HepG2 (cell line): ENCODE data around the gene PTPRM. TPM values are rescaled to one million over a fixed set of nuclear protein-coding genes. Genes with fewer than 3 reads are reported as not detected.
A peak's percentile ranks its signal among the peaks of the same experiment; 100 is the strongest.

Experiments
- ATAC-seq: fragments of 200-7000 bp; cut with Tn5 transposase; 3 replicates; pipeline ENCODE4 v1.9.1; 2020; ENCODE audit warnings: mild to moderate bottlenecking, moderate library complexity
- BruUV-seq: library from RNA; stranded (reverse); fragments of 400-500 nt; replicated peaks from 2 replicates; lab custom pipeline; 2021; lab: Mats Ljungman, UMichigan
- CTCF ChIA-PET: fragments of 300-600 bp; formaldehyde crosslinking; extraction: SDS; loops from one replicate; lab custom pipeline; 2021; ENCODE audit warnings: low total read pairs, inconsistent platforms, low intra/inter-chr PET ratio; lab: Yijun Ruan, JAX
- POLR2A ChIA-PET: fragments of 350-600 bp; sonication (Branson Sonifier 250); formaldehyde crosslinking; loops from one replicate; lab custom pipeline; 2020; ENCODE audit warnings: antibody characterized with exemption, inconsistent platforms; lab: Yijun Ruan, JAX
- DNase-seq: peaks from one replicate; pipeline ENCODE4 v3.0.0-alpha.2; 2015; ENCODE audit warnings: low spot score
- FAIRE-seq: peaks from 3 replicates; lab custom pipeline; 2011; peaks lifted over from hg19 to GRCh38; lab: Jason Lieb, UNC
- H2AFZ ChIP-seq: one replicate; pipeline ENCODE4 v1.6.1; 2011; ENCODE audit warnings: low read length, inconsistent platforms
- H3K27ac ChIP-seq: fragments of 300-600 bp; 3 replicates; pipeline ENCODE4 v1.8.0; 2011; ENCODE audit warnings: mixed run types, mild to moderate bottlenecking, mixed read lengths, low read length, inconsistent platforms; ENCODE audit not compliant: insufficient read depth; ENCODE audit errors: extremely low read length
- H3K27me3 ChIP-seq, 2 experiments: fragments of 200-600 bp in 1 of 2; 2 replicates in 1 of 2; 3 replicates in 1 of 2; pipeline versions ENCODE4 v1.6.0 to v1.8.0; 2011; ENCODE audit warnings: low read length in 2 of 2, mild to moderate bottlenecking in 2 of 2, moderate library complexity in 2 of 2, inconsistent platforms in 1 of 2; ENCODE audit not compliant: insufficient read depth in 2 of 2, control insufficient read depth in 1 of 2
- H3K36me3 ChIP-seq, 2 experiments: fragments of 200-600 bp in 1 of 2; replicated peaks in 1 of 2; 2 replicates in 1 of 2; 3 replicates in 1 of 2; pipeline versions ENCODE4 v1.5.1 to v1.8.0; 2011; ENCODE audit warnings: low read length in 2 of 2, inconsistent platforms in 1 of 2; ENCODE audit not compliant: insufficient read depth in 2 of 2, control insufficient read depth in 1 of 2
- H3K4me1 ChIP-seq: 2 replicates; pipeline ENCODE4 v1.5.1; 2012; ENCODE audit warnings: low read length, inconsistent platforms; ENCODE audit not compliant: insufficient read depth
- H3K4me2 ChIP-seq: 2 replicates; pipeline ENCODE4 v1.6.0; 2011; ENCODE audit warnings: low read depth, low read length, inconsistent platforms
- H3K4me3 ChIP-seq, 3 experiments: fragments of 200-600 bp in 1 of 3; sonication (generic), shearing (Covaris generic) in 1 of 3; replicated peaks in 1 of 3; 2 replicates each; pipeline ENCODE4 v1.5.1; 2011 to 2016; ENCODE audit warnings: low read length in 3 of 3, inconsistent platforms in 2 of 3, low read depth in 2 of 3, mild to moderate bottlenecking in 2 of 3, control low read depth in 1 of 3, mixed read lengths in 1 of 3; ENCODE audit not compliant: insufficient read depth in 1 of 3
- H3K79me2 ChIP-seq: one replicate; pipeline ENCODE4 v1.6.1; 2011; ENCODE audit warnings: low read length, inconsistent platforms; ENCODE audit not compliant: insufficient read depth
- H3K9ac ChIP-seq: 2 replicates; pipeline ENCODE4 v1.6.0; 2011; ENCODE audit warnings: mild to moderate bottlenecking, low read depth, low read length, inconsistent platforms; ENCODE audit not compliant: insufficient read depth
- H3K9me3 ChIP-seq: 2 replicates; pipeline ENCODE4 v1.5.1; 2012; ENCODE audit warnings: mild to moderate bottlenecking, low read length
- H4K20me1 ChIP-seq: 2 replicates; pipeline ENCODE4 v1.6.0; 2011; ENCODE audit warnings: inconsistent platforms, mild to moderate bottlenecking, low read length, moderate library complexity; ENCODE audit not compliant: insufficient read depth
- MAFF ChIP-seq: IDR thresholded peaks from 2 replicates; pipeline ENCODE4 v1.6.1; 2011; ENCODE audit warnings: low read depth, low read length, improper control_type of control experiment
- MAFK ChIP-seq, 2 experiments: IDR thresholded peaks in 1 of 2; conservative IDR thresholded peaks in 1 of 2; 2 replicates each; pipeline ENCODE4 v1.6.1; 2011; ENCODE audit warnings: improper control_type of control experiment in 2 of 2, low read length in 2 of 2
- ZNF180 ChIP-seq: sonication (generic); formaldehyde crosslinking; IDR thresholded peaks from 2 replicates; pipeline ENCODE4 v1.4.0; 2020; ENCODE audit warnings: low read depth, missing genetic modification reagents, borderline replicate concordance
- ZNF326 ChIP-seq: sonication (generic); formaldehyde crosslinking; IDR thresholded peaks from 2 replicates; pipeline ENCODE4 v1.4.0; 2020; ENCODE audit warnings: missing genetic modification reagents, borderline replicate concordance
- ZNF44 ChIP-seq: sonication (generic); formaldehyde crosslinking; IDR thresholded peaks from 2 replicates; pipeline ENCODE4 v1.5.1; 2020; ENCODE audit warnings: mild to moderate bottlenecking, missing genetic modification reagents
- ZSCAN30 ChIP-seq: sonication (generic); formaldehyde crosslinking; IDR thresholded peaks from 2 replicates; pipeline ENCODE4 v1.5.0; 2020; ENCODE audit warnings: mild to moderate bottlenecking, missing genetic modification reagents
- WGBS: methylation state at CpG from one replicate; pipeline ENCODE4 v1.1.6; 2017; ENCODE audit warnings: low lambda C conversion rate; 5-methylcytosine and 5-hydroxymethylcytosine counted together
- in situ Hi-C: cut with HindIII; loops from 2 replicates; pipeline ENCODE4 v1.10.0; 2017; ENCODE audit warnings: low pct_unique_long_range_greater_than_20kb; ENCODE audit not compliant: extremely low pct_ligation_motif_present
- intact Hi-C: fragments of 100-400 bp; cut with micrococcal nuclease; formaldehyde crosslinking; loops from one replicate; pipeline ENCODE4 v1.10.0; 2022; ENCODE audit not compliant: unreplicated experiment
- polyA plus RNA-seq, 8 experiments: library from polyadenylated mRNA; depleted of rRNA in 3 of 8; stranded (reverse) in 7 of 8; unstranded in 1 of 8; fragments of >200 nt; fragmentation: Illumina TruSeq in 4 of 8; extraction: Trizol in 4 of 8; gene quantifications; 2 replicates each; pipeline versions ENCODE4 v1.2.1 to v1.2.3, GENCODE V29; 2011 to 2016; ENCODE audit warnings: low read depth in 4 of 8, missing spikeins in 1 of 8, mixed read lengths in 1 of 8; ENCODE audit not compliant: insufficient read depth in 1 of 8
- total RNA-seq, 5 experiments: library from RNA; depleted of rRNA; stranded (reverse); fragments of >200 nt; fragmentation: Illumina TruSeq; extraction: Trizol; gene quantifications; 2 replicates each; pipeline ENCODE4 v1.2.3, GENCODE V29; 2016; ENCODE audit warnings: low read depth in 1 of 5
- TF ChIP-seq, protein P1 (sequence below): sonication (generic); formaldehyde crosslinking; conservative IDR thresholded peaks from 2 replicates; pipeline ENCODE4 v1.4.0; 2020; ENCODE audit warnings: mild to moderate bottlenecking, missing genetic modification reagents, moderate library complexity
- TF ChIP-seq, protein P2 (sequence below): sonication (generic); formaldehyde crosslinking; IDR thresholded peaks from 2 replicates; pipeline ENCODE4 v1.5.1; 2020; ENCODE audit warnings: mild to moderate bottlenecking, missing genetic modification reagents, moderate library complexity

PTPRM gene
- total and polyA plus RNA-seq, 2 of the 13 experiments (the other 11 are each of a cell fraction or from before 2014, with no cell fraction given) = 12.6 to 108 TPM

DNA sequence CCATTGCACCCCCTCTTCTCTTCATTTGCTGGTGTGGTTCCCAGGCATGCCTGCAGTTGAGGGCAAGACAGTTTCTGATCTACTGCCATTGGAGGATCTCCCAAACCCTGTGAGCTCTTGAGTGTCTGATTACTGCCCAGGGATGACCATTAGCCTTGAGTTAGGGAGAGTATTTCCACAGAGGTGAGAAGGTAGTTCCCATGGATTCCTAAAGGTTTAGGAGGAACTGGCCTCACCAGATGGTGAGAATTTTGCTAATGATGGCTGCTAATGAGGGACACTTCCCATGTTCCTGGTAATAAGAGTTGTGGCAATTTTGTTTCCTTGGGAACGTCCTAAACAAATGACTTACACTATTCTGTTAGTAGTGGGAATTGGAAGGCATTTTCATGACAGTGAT is 42.5 kb downstream of the PTPRM start (continued):
- TF ChIP-seq, protein P1, sequence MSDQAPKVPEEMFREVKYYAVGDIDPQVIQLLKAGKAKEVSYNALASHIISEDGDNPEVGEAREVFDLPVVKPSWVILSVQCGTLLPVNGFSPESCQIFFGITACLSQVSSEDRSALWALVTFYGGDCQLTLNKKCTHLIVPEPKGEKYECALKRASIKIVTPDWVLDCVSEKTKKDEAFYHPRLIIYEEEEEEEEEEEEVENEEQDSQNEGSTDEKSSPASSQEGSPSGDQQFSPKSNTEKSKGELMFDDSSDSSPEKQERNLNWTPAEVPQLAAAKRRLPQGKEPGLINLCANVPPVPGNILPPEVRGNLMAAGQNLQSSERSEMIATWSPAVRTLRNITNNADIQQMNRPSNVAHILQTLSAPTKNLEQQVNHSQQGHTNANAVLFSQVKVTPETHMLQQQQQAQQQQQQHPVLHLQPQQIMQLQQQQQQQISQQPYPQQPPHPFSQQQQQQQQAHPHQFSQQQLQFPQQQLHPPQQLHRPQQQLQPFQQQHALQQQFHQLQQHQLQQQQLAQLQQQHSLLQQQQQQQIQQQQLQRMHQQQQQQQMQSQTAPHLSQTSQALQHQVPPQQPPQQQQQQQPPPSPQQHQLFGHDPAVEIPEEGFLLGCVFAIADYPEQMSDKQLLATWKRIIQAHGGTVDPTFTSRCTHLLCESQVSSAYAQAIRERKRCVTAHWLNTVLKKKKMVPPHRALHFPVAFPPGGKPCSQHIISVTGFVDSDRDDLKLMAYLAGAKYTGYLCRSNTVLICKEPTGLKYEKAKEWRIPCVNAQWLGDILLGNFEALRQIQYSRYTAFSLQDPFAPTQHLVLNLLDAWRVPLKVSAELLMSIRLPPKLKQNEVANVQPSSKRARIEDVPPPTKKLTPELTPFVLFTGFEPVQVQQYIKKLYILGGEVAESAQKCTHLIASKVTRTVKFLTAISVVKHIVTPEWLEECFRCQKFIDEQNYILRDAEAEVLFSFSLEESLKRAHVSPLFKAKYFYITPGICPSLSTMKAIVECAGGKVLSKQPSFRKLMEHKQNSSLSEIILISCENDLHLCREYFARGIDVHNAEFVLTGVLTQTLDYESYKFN (CRISPR knock-in tag) = no peak
- no peak for TF ChIP-seq ZNF180 (CRISPR knock-in tag)

DNA sequence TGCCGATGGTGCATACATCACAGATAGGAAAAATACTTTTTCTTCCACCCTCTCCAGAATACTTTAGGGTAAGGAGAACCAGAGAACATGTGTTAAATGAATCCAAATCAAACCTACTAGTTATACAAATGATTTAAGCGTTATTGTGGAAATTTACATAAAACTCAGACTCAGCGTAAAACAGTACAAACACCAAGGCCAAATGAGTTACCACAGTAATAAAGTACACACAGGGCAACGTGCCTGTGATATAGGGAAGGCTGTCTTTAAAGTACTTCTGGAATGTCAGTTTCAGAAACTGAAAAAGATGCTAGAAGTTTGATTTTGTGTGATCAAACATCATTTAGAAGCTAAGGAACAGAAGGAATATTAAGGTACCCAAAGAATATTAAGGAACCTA is 46.9 kb downstream of the PTPRM start:
- ATAC-seq = no peak
- no peak overlapping the region for H3K27ac ChIP-seq
- no peak overlapping the region for H3K4me3 ChIP-seq
- in situ Hi-C loops = no loop called here
- no peak for DNase-seq
- TF ChIP-seq MAFF = peak; percentile 65
- TF ChIP-seq, protein P2, sequence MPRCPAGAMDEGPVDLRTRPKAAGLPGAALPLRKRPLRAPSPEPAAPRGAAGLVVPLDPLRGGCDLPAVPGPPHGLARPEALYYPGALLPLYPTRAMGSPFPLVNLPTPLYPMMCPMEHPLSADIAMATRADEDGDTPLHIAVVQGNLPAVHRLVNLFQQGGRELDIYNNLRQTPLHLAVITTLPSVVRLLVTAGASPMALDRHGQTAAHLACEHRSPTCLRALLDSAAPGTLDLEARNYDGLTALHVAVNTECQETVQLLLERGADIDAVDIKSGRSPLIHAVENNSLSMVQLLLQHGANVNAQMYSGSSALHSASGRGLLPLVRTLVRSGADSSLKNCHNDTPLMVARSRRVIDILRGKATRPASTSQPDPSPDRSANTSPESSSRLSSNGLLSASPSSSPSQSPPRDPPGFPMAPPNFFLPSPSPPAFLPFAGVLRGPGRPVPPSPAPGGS = no peak
- no peak for TF ChIP-seq ZSCAN30 (CRISPR knock-in tag)
- TF ChIP-seq ZNF326 = no peak
- TF ChIP-seq ZNF44 (CRISPR knock-in tag) = no peak
- TF ChIP-seq MAFK (conservative IDR thresholded peaks at IDR 0.05 in 1 of 2, IDR thresholded peaks at IDR 0.05 in 1 of 2; ENCODE audit: low read length in 2 of 2) = peak; percentile 71 to 76
- TF ChIP-seq, all 625 proteins: peak for 2
- no peak overlapping the region for H2AFZ ChIP-seq
- no peak overlapping the region for H3K9ac ChIP-seq
- no peaks in the 10 kb centered on the region for H3K36me3 ChIP-seq
- no peak overlapping the region for H3K4me2 ChIP-seq
- peaks cover 46% of the 10 kb centered on the region for H3K4me1 ChIP-seq
- FAIRE-seq = no peak
- no peaks in the 10 kb centered on the region for H3K27me3 ChIP-seq
- ChIA-PET POLR2A (no interaction called here), CTCF (no interaction called here)
- H3K79me2 ChIP-seq = peaks cover 18% of the 10 kb centered on the region
- H3K9me3 ChIP-seq = no peaks in the 10 kb centered on the region
- H4K20me1 ChIP-seq = no peaks in the 10 kb centered on the region; the same call in 1 of the 2 replicates
- intact Hi-C loops = no loop called here
- BruUV-seq = no TSS peak
- 64% methylated on average over 4 of the region's 4 CpGs for WGBS
